NCI-H128 (cell line): ENCODE results near the gene CDH22.

Source experiments
- DNase-seq: peaks from one replicate; lab custom pipeline; 2025; ENCODE audit not compliant: unreplicated experiment; lab: John Stamatoyannopoulos, UW

Gene CDH22

GRCh38 chr20:46249671-46250070 is 58.6 kb downstream of the CDH22 start:
- no peak for DNase-seq

GRCh38 chr20:46246559-46246958 is 61.7 kb downstream of the CDH22 start:
- peak; percentile 73 for DNase-seq

- DNase-seq: no peak
Observed at GRCh38 chr20:46243707-46244628, 64.3 kb downstream of the CDH22 start.

- no peak for DNase-seq
Observed at GRCh38 chr20:46242390-46242789, 65.9 kb downstream of the CDH22 start.

GRCh38 chr20:46240881-46241280 is 67.4 kb downstream of the CDH22 start:
- no peak for DNase-seq

GRCh38 chr20:46240065-46240464 is 68.2 kb downstream of the CDH22 start:
- no peak for DNase-seq

- no peak for DNase-seq
Observed at GRCh38 chr20:46237736-46238135, 70.6 kb downstream of the CDH22 start.

GRCh38 chr20:46237227-46237626 is 71.1 kb downstream of the CDH22 start:
- no peak for DNase-seq

- no peak for DNase-seq
Observed at GRCh38 chr20:46235077-46235476, 73.2 kb downstream of the CDH22 start.

GRCh38 chr20:46233701-46234100 is 74.6 kb downstream of the CDH22 start:
- no peak for DNase-seq

- peak; percentile 27 for DNase-seq
Observed at GRCh38 chr20:46232539-46232938, 75.8 kb downstream of the CDH22 start.

- no peak for DNase-seq
Observed at GRCh38 chr20:46230801-46231282, 77.5 kb downstream of the CDH22 start.

GRCh38 chr20:46230106-46230491 is 78.2 kb downstream of the CDH22 start:
- DNase-seq: no peak

- no peak for DNase-seq
Observed at GRCh38 chr20:46229478-46230105, 78.7 kb downstream of the CDH22 start.

- no peak for DNase-seq
Observed at GRCh38 chr20:46228670-46229069, 79.6 kb downstream of the CDH22 start.

GRCh38 chr20:46227272-46227767 is 81.0 kb downstream of the CDH22 start:
- no peak for DNase-seq

- no peak for DNase-seq
Observed at GRCh38 chr20:46226602-46227001, 81.7 kb downstream of the CDH22 start.

- no peak for DNase-seq
Observed at GRCh38 chr20:46222521-46223007, 85.7 kb downstream of the CDH22 start.

- no peak for DNase-seq
Observed at GRCh38 chr20:46221256-46221833, 87.0 kb downstream of the CDH22 start.

- DNase-seq: peak; percentile 69
Observed at GRCh38 chr20:46220455-46221207, 87.7 kb downstream of the CDH22 start.

- no peak for DNase-seq
Observed at GRCh38 chr20:46219920-46220319, 88.4 kb downstream of the CDH22 start.
